SJSA1 (cell line): Measurements from ENCODE around the gene TFB1M. TPM values are rescaled to one million over a fixed set of nuclear protein-coding genes. Genes with fewer than 3 reads are reported as not detected.

Experiments
- DNase-seq, 2 experiments: peaks; one replicate each; pipeline ENCODE4 v3.0.0-alpha.2; 2015 to 2020; ENCODE audit warnings: low spot score in 2 of 2, low read depth in 1 of 2
- H3K27ac ChIP-seq: fragments of 250-450 bp; sonication (Bioruptor Pico); 2 replicates; pipeline ENCODE4 v1.5.1; 2020; ENCODE audit warnings: mild to moderate bottlenecking, moderate library complexity
- H3K27me3 ChIP-seq: fragments of 250-450 bp; sonication (Bioruptor Pico); replicated peaks from 2 replicates; pipeline ENCODE4 v1.5.1; 2020; ENCODE audit warnings: mild to moderate bottlenecking, moderate library complexity
- H3K36me3 ChIP-seq: fragments of 250-450 bp; sonication (Bioruptor Pico); 2 replicates; pipeline ENCODE4 v1.5.1; 2020; ENCODE audit warnings: mild to moderate bottlenecking
- H3K4me1 ChIP-seq: fragments of 250-450 bp; sonication (Bioruptor Pico); replicated peaks from 2 replicates; pipeline ENCODE4 v1.6.1; 2021; ENCODE audit warnings: mild to moderate bottlenecking
- H3K4me3 ChIP-seq: fragments of 250-450 bp; sonication (Bioruptor Pico); 2 replicates; pipeline ENCODE4 v1.5.1; 2020; ENCODE audit warnings: mild to moderate bottlenecking
- H3K9me3 ChIP-seq: fragments of 250-450 bp; sonication (Bioruptor Pico); replicated peaks from 2 replicates; pipeline ENCODE4 v1.5.1; 2020; ENCODE audit warnings: mild to moderate bottlenecking
- total RNA-seq: library from RNA; depleted of rRNA; stranded (reverse); fragments of >200 nt; shearing (Covaris generic); gene quantifications from 2 replicates; pipeline ENCODE4 v1.2.3, GENCODE V29; 2014

TFB1M gene
- total RNA-seq, 1 experiment from 2014 or later: 15.9 TPM

GRCh38 chr6:155260686-155261085, 53.6 kb downstream of the TFB1M start:
- H3K4me1 ChIP-seq: peaks cover 6% of the 10 kb centered on the region
- peaks cover 79% of the 10 kb centered on the region for H3K36me3 ChIP-seq
- DNase-seq: no peak
- H3K27me3 ChIP-seq: no peaks in the 10 kb centered on the region
- no peak overlapping the region for H3K4me3 ChIP-seq
- no peaks in the 10 kb centered on the region for H3K9me3 ChIP-seq
- no peak overlapping the region for H3K27ac ChIP-seq

GRCh38 chr6:155259897-155260296, 54.4 kb downstream of the TFB1M start:
- peaks cover 2% of the 10 kb centered on the region for H3K4me1 ChIP-seq
- H3K27ac ChIP-seq: no peak overlapping the region
- no peaks in the 10 kb centered on the region for H3K27me3 ChIP-seq
- H3K9me3 ChIP-seq: no peaks in the 10 kb centered on the region
- peaks cover 83% of the 10 kb centered on the region for H3K36me3 ChIP-seq
- no peak for DNase-seq
- H3K4me3 ChIP-seq: no peak overlapping the region

GRCh38 chr6:155259204-155259603, 55.1 kb downstream of the TFB1M start:
- Histone ChIP-seq H3K4me1 (no peaks in the 10 kb centered on the region), H3K27me3 (no peaks in the 10 kb centered on the region), H3K36me3 (peaks cover 86% of the 10 kb centered on the region), H3K27ac (no peak overlapping the region), H3K9me3 (no peaks in the 10 kb centered on the region), H3K4me3 (no peak overlapping the region)
- DNase-seq: no peak

- no peak overlapping the region for H3K4me3 ChIP-seq
- 0 out of 2 replicates have a peak, but pooled peaks cover 3% of the 10 kb centered on the region for H3K4me1 ChIP-seq
- H3K27me3 ChIP-seq: no peaks in the 10 kb centered on the region
- no peak overlapping the region for H3K27ac ChIP-seq
- H3K36me3 ChIP-seq: peaks cover 90% of the 10 kb centered on the region
- DNase-seq: no peak
- H3K9me3 ChIP-seq: no peaks in the 10 kb centered on the region
Measured at GRCh38 chr6:155257796-155258195, 56.5 kb downstream of the TFB1M start.

GRCh38 chr6:155256122-155256795, 58.0 kb downstream of the TFB1M start:
- no peak overlapping the region for H3K4me3 ChIP-seq
- 0 out of 2 replicates have a peak, but pooled peaks cover 3% of the 10 kb centered on the region for H3K4me1 ChIP-seq
- no peak for DNase-seq
- H3K9me3 ChIP-seq: no peaks in the 10 kb centered on the region
- no peaks in the 10 kb centered on the region for H3K27me3 ChIP-seq
- H3K36me3 ChIP-seq: peaks cover 98% of the 10 kb centered on the region
- H3K27ac ChIP-seq: no peak overlapping the region

GRCh38 chr6:155254139-155254538, 60.1 kb downstream of the TFB1M start:
- Histone ChIP-seq H3K4me1 (0 out of 2 replicates have a peak, but pooled peaks cover 3% of the 10 kb centered on the region), H3K36me3 (peaks cover 95% of the 10 kb centered on the region), H3K4me3 (no peak overlapping the region), H3K9me3 (no peaks in the 10 kb centered on the region), H3K27ac (no peak overlapping the region), H3K27me3 (no peaks in the 10 kb centered on the region)
- no peak for DNase-seq

GRCh38 chr6:155253337-155253736, 60.9 kb downstream of the TFB1M start:
- H3K36me3 ChIP-seq: peaks cover 95% of the 10 kb centered on the region
- H3K27me3 ChIP-seq: no peaks in the 10 kb centered on the region
- DNase-seq: no peak
- no peak overlapping the region for H3K27ac ChIP-seq
- H3K4me1 ChIP-seq: peaks cover 6% of the 10 kb centered on the region
- no peaks in the 10 kb centered on the region for H3K9me3 ChIP-seq
- no peak overlapping the region for H3K4me3 ChIP-seq

GRCh38 chr6:155252581-155252980, 61.7 kb downstream of the TFB1M start:
- Histone ChIP-seq H3K4me3 (no peak overlapping the region), H3K4me1 (peaks cover 13% of the 10 kb centered on the region), H3K27ac (no peak overlapping the region), H3K9me3 (no peaks in the 10 kb centered on the region), H3K27me3 (no peaks in the 10 kb centered on the region), H3K36me3 (peaks cover 95% of the 10 kb centered on the region)
- DNase-seq: no peak

GRCh38 chr6:155250701-155251381, 63.4 kb downstream of the TFB1M start:
- Histone ChIP-seq H3K27me3 (no peaks in the 10 kb centered on the region), H3K4me3 (no peak overlapping the region), H3K27ac (no peak overlapping the region), H3K4me1 (peaks cover 24% of the 10 kb centered on the region), H3K36me3 (peaks cover 96% of the 10 kb centered on the region), H3K9me3 (0 out of 2 replicates have a peak, but pooled peaks cover 3% of the 10 kb centered on the region)
- DNase-seq: no peak

- Histone ChIP-seq H3K27me3 (no peaks in the 10 kb centered on the region), H3K27ac (peak overlapping the region; percentile 95), H3K9me3 (0 out of 2 replicates have a peak, but pooled peaks cover 3% of the 10 kb centered on the region), H3K4me3 (no peak overlapping the region), H3K4me1 (peaks cover 22% of the 10 kb centered on the region), H3K36me3 (peaks cover 94% of the 10 kb centered on the region)
- DNase-seq: peak; percentile 67 to 74
Measured at GRCh38 chr6:155248008-155249001, 66.0 kb downstream of the TFB1M start.

- Histone ChIP-seq H3K4me3 (no peak overlapping the region), H3K36me3 (peaks cover 92% of the 10 kb centered on the region), H3K27ac (peak overlapping the region; percentile 95), H3K27me3 (no peaks in the 10 kb centered on the region), H3K9me3 (0 out of 2 replicates have a peak, but pooled peaks cover 3% of the 10 kb centered on the region), H3K4me1 (peaks cover 22% of the 10 kb centered on the region)
- DNase-seq: peak; percentile 70 to 74
Measured at GRCh38 chr6:155247618-155248007, 66.7 kb downstream of the TFB1M start.

GRCh38 chr6:155246825-155247224, 67.5 kb downstream of the TFB1M start:
- peak overlapping the region; percentile 95 for H3K27ac ChIP-seq

GRCh38 chr6:155245831-155246230, 68.5 kb downstream of the TFB1M start:
- no peaks in the 10 kb centered on the region for H3K27me3 ChIP-seq
- peaks cover 22% of the 10 kb centered on the region for H3K4me1 ChIP-seq
- peaks cover 85% of the 10 kb centered on the region for H3K36me3 ChIP-seq
- 0 out of 2 replicates have a peak, but pooled peaks cover 3% of the 10 kb centered on the region for H3K9me3 ChIP-seq
- no peak overlapping the region for H3K27ac ChIP-seq
- no peak for DNase-seq
- H3K4me3 ChIP-seq: no peak overlapping the region

More at GRCh38 chr6:155246825-155247224, 67.5 kb downstream of the TFB1M start:
- 0 out of 2 replicates have a peak, but pooled peaks cover 3% of the 10 kb centered on the region for H3K9me3 ChIP-seq
- peaks cover 22% of the 10 kb centered on the region for H3K4me1 ChIP-seq
- no peak overlapping the region for H3K4me3 ChIP-seq
- peaks cover 87% of the 10 kb centered on the region for H3K36me3 ChIP-seq
- no peaks in the 10 kb centered on the region for H3K27me3 ChIP-seq
- no peak for DNase-seq
